Caki2 (cell line): ENCODE data around the gene NDUFA9. TPM values are rescaled to one million over a fixed set of nuclear protein-coding genes. Genes with fewer than 3 reads are reported as not detected.

Experiments used
- DNase-seq: peaks from one replicate; pipeline ENCODE4 v3.0.0-alpha.2; 2015; ENCODE audit warnings: low read depth
- in situ Hi-C: cut with HindIII; loops from 2 replicates; pipeline ENCODE4 v1.10.0; 2016; ENCODE audit warnings: low sequenced_read_pairs, low pct_unique_long_range_greater_than_20kb, mixed read lengths
- total RNA-seq: library from RNA; depleted of rRNA; stranded (reverse); fragments of >200 nt; shearing (Covaris generic); gene quantifications from 2 replicates; pipeline ENCODE4 v1.2.3, GENCODE V29; 2014; ENCODE audit warnings: low replicate concordance; rRNA removed

Gene NDUFA9
- total RNA-seq, result 109 and 153 TPM in 2 replicates

GRCh38 chr12:4648501-4649357 is at the start of gene NDUFA9, which contains the start of gene AKAP3:
NDUFA9 (plus strand) TSS chr12:4649114; CDS start chr12:4649127, 13 bp downstream.
AKAP3 (minus strand) TSS chr12:4649051; CDS start chr12:4638196, 10,855 bp downstream.
- peak; percentile 80 for DNase-seq
- in situ Hi-C loops, result no loop called here

GRCh38 chr12:4603421-4603820 is 45.5 kb upstream of the NDUFA9 start:
- in situ Hi-C loops, result no loop called here

GRCh38 chr12:4603946-4604345 is 45.0 kb upstream of the NDUFA9 start:
- in situ Hi-C loops, result no loop called here
- DNase-seq, result no peak

More at GRCh38 chr12:4603421-4603820, 45.5 kb upstream of the NDUFA9 start:
- DNase-seq, result no peak

- in situ Hi-C loops, result no loop called here
- DNase-seq, result peak; percentile 76
Measured at GRCh38 chr12:4604684-4605193, 44.2 kb upstream of the NDUFA9 start.

- DNase-seq, result no peak
- in situ Hi-C loops, result no loop called here
Measured at GRCh38 chr12:4607056-4607455, 41.9 kb upstream of the NDUFA9 start.

GRCh38 chr12:4609071-4609470 is 39.8 kb upstream of the NDUFA9 start:
- DNase-seq, result no peak
- in situ Hi-C loops, result no loop called here

GRCh38 chr12:4610481-4610880 is 38.4 kb upstream of the NDUFA9 start:
- no peak for DNase-seq
- in situ Hi-C loops, result no loop called here

- no peak for DNase-seq
- in situ Hi-C loops, result no loop called here
Measured at GRCh38 chr12:4615667-4616066, 33.2 kb upstream of the NDUFA9 start.

- in situ Hi-C loops, result no loop called here
- DNase-seq, result no peak
Measured at GRCh38 chr12:4621511-4621910, 27.4 kb upstream of the NDUFA9 start.

GRCh38 chr12:4626543-4626942 is 22.4 kb upstream of the NDUFA9 start:
- no peak for DNase-seq
- in situ Hi-C loops, result no loop called here

GRCh38 chr12:4628406-4628805 is 20.5 kb upstream of the NDUFA9 start:
- no peak for DNase-seq
- in situ Hi-C loops, result no loop called here

GRCh38 chr12:4630262-4630661 is 18.7 kb upstream of the NDUFA9 start:
- DNase-seq, result no peak
- in situ Hi-C loops, result no loop called here

GRCh38 chr12:4643747-4644146 is 5.2 kb upstream of the NDUFA9 start:
- DNase-seq, result no peak
- in situ Hi-C loops, result no loop called here

- no peak for DNase-seq
- in situ Hi-C loops, result no loop called here
Measured at GRCh38 chr12:4645023-4645422, 3.9 kb upstream of the NDUFA9 start.

GRCh38 chr12:4648104-4648500 is 812 bp upstream of the NDUFA9 start:
- DNase-seq, result no peak
- in situ Hi-C loops, result no loop called here

GRCh38 chr12:4649358-4649661 is 396 bp downstream of the NDUFA9 start:
- in situ Hi-C loops, result no loop called here
- DNase-seq, result no peak

GRCh38 chr12:4653257-4653656 is 4.3 kb downstream of the NDUFA9 start:
- DNase-seq, result no peak
- in situ Hi-C loops, result no loop called here

GRCh38 chr12:4653691-4654090 is 4.8 kb downstream of the NDUFA9 start:
- in situ Hi-C loops, result no loop called here
- no peak for DNase-seq

GRCh38 chr12:4663971-4664505 is 15.1 kb downstream of the NDUFA9 start:
- in situ Hi-C loops, result no loop called here
- DNase-seq, result peak; percentile 10

GRCh38 chr12:4665236-4665635 is 16.3 kb downstream of the NDUFA9 start:
- no peak for DNase-seq
- in situ Hi-C loops, result no loop called here
